Bronchial epithelial cell (primary cell): Measurements from ENCODE around the gene LASP1. TPM values are rescaled to one million over a fixed set of nuclear protein-coding genes. Genes with fewer than 3 reads are reported as not detected.
"Not testable (repeated sequence)": the region's sequence is repeated elsewhere in the genome, so short reads cannot be mapped to it uniquely, and the experiment has no call there.

Source experiments
- DNase-seq: peaks from one replicate; pipeline ENCODE4 v3.0.0-alpha.2; 2010; ENCODE audit warnings: low read depth
- FAIRE-seq: peaks from 2 replicates; lab custom pipeline; 2011; peaks lifted over from hg19 to GRCh38; lab: Jason Lieb, UNC
- H3K27me3 ChIP-seq: 2 replicates; pipeline ENCODE4 v1.5.1; 2011; ENCODE audit warnings: low read length; ENCODE audit not compliant: control insufficient read depth, insufficient read depth
- H3K36me3 ChIP-seq: 2 replicates; pipeline ENCODE4 v1.5.1; 2011; ENCODE audit warnings: low read length; ENCODE audit not compliant: control insufficient read depth, insufficient read depth
- H3K4me3 ChIP-seq: 2 replicates; pipeline ENCODE4 v1.5.1; 2011; ENCODE audit warnings: mild to moderate bottlenecking, low read depth, low read length, control low read depth
- total RNA-seq: library from RNA; depleted of rRNA; stranded (reverse); fragments of >200 nt; gene quantifications from 2 replicates; pipeline ENCODE4 v1.2.1, GENCODE V29; 2014
- TF ChIP-seq, protein P1 (sequence below): IDR thresholded peaks from 2 replicates; pipeline ENCODE4 v1.5.1; 2011; ENCODE audit warnings: mild to moderate bottlenecking, moderate library complexity, low read length, control low read depth, inconsistent platforms; ENCODE audit not compliant: insufficient read depth, severe bottlenecking

Gene LASP1
- total RNA-seq, 1 donor from 2014 or later: 21.9 TPM

GRCh38 chr17:38908676-38909181 lies 38.9 kb downstream of the LASP1 start:
- TF ChIP-seq, protein P1, sequence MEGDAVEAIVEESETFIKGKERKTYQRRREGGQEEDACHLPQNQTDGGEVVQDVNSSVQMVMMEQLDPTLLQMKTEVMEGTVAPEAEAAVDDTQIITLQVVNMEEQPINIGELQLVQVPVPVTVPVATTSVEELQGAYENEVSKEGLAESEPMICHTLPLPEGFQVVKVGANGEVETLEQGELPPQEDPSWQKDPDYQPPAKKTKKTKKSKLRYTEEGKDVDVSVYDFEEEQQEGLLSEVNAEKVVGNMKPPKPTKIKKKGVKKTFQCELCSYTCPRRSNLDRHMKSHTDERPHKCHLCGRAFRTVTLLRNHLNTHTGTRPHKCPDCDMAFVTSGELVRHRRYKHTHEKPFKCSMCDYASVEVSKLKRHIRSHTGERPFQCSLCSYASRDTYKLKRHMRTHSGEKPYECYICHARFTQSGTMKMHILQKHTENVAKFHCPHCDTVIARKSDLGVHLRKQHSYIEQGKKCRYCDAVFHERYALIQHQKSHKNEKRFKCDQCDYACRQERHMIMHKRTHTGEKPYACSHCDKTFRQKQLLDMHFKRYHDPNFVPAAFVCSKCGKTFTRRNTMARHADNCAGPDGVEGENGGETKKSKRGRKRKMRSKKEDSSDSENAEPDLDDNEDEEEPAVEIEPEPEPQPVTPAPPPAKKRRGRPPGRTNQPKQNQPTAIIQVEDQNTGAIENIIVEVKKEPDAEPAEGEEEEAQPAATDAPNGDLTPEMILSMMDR: no peak
- FAIRE-seq (peak; percentile 80), DNase-seq (peak; percentile 67)
- peaks cover 13% of the 10 kb centered on the region for H3K36me3 ChIP-seq
- no peak overlapping the region for H3K4me3 ChIP-seq
- H3K27me3 ChIP-seq: no peaks in the 10 kb centered on the region

DNA sequence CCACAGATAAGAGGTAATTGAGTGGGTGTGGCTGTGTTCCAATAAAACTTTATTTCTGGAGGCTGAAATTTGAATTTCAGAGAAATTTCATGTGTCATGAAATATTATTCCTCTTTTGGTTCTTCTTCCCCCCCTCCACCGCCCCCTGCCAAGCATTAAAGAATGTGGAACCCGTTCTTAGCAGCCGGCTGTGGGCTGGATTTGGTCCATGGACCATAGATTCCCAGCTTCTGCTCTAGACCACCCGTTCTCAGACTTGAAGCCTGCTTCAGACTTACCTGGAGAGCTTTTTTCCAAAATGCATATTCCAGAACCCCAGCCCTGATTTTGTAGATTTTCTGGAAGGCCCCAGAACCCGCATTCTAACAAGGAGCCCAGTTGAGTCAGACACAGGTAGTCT lies 40.5 kb downstream of the LASP1 start:
- DNase-seq: no peak
- TF ChIP-seq, protein P1: no peak
- H3K4me3 ChIP-seq: no peak overlapping the region

GRCh38 chr17:38911081-38911730 lies 41.3 kb downstream of the LASP1 start:
- H3K36me3 ChIP-seq: peaks cover 31% of the 10 kb centered on the region

More for the DNA sequence above, 40.5 kb downstream of the LASP1 start:
- no peak for FAIRE-seq
- Histone ChIP-seq H3K27me3 (no peaks in the 10 kb centered on the region), H3K36me3 (peaks cover 26% of the 10 kb centered on the region)

DNA sequence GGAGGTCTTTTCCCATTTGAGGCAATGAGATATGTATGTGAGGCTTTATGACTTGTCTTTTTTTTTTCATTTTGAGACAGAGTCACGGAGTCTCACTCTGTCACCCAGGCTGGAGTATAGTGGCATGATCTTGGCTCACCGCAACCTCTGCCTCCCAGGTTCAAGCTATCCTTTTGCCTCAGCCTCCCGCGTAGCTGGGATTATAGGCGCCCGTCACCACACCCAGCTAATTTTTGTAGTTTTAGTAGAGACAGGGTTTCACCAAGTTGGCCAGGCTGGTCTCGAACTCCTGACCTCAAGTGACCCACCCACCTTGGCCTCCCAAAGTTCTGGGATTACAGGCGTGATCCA lies 41.8 kb downstream of the LASP1 start:
- peaks cover 31% of the 10 kb centered on the region for H3K36me3 ChIP-seq
- H3K27me3 ChIP-seq, H3K4me3 ChIP-seq, DNase-seq, FAIRE-seq: not testable (repeated sequence)

More at GRCh38 chr17:38911081-38911730, 41.3 kb downstream of the LASP1 start:
- TF ChIP-seq, protein P1: no peak
- FAIRE-seq (no peak), DNase-seq (no peak)
- no peak overlapping the region for H3K4me3 ChIP-seq
- H3K27me3 ChIP-seq: no peaks in the 10 kb centered on the region

DNA sequence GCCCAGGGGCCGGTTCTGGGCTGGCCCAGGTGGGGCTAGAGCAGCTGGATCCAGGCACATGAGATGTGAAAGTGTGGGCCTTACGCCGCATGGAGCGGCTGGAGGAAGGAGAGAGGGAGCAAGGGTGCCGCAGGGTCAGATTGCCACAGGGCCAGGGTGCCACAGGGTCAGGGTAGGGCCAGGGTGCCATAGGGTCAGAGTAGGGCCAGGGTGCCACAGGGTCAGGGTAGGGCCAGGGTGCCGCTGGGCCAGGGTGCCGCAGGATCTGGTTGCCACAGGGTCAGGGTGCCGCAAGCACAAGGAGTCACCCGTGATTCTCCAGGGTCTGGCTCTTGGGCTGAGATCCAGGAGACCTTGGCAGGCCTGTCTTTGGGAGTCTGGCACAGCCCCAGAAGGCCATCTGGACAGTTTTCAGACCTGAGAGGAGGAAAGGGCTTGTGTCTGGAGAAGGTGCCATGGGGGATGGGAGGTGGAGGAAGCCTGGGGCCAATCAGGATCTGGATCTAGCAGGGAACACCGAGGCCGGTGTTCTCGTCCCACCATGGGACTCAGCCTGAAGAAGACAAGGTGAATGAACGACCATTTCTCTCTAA lies 42.5 kb downstream of the LASP1 start:
- peaks cover 33% of the 10 kb centered on the region for H3K36me3 ChIP-seq
- TF ChIP-seq, protein P1: no peak
- H3K4me3 ChIP-seq: no peak overlapping the region
- FAIRE-seq (no peak), DNase-seq (no peak)
- no peaks in the 10 kb centered on the region for H3K27me3 ChIP-seq

- Histone ChIP-seq H3K27me3 (no peaks in the 10 kb centered on the region), H3K4me3 (no peak overlapping the region), H3K36me3 (peaks cover 51% of the 10 kb centered on the region)
- FAIRE-seq (no peak), DNase-seq (no peak)
- TF ChIP-seq, protein P1: no peak
Observed at GRCh38 chr17:38914741-38915638, 45.1 kb downstream of the LASP1 start.
